Lung (tissue), 12 donors: ENCODE measurements around the gene SAA1. TPM values are rescaled to one million over a fixed set of nuclear protein-coding genes. Genes with fewer than 3 reads are reported as not detected.
A peak's percentile ranks its signal among the peaks of the same experiment; 100 is the strongest.
"Not testable (repeated sequence)": the region's sequence is repeated elsewhere in the genome, so short reads cannot be mapped to it uniquely, and the experiment has no call there.

ENCODE experiments used
- ATAC-seq: fragments of 200-7000 bp; cut with Tn5 transposase; one replicate; pipeline ENCODE4 v1.9.1; 2020; ENCODE audit warnings: moderate number of reproducible peaks; ENCODE audit not compliant: insufficient read depth, low FRiP score
- DNase-seq, 3 donors: peaks; one replicate each; pipeline ENCODE4 v3.0.0-alpha.2; 2013 to 2017
- H3K27ac ChIP-seq, 2 donors: one replicate each; pipeline ENCODE4 v1.5.1; 2013; ENCODE audit warnings: mild to moderate bottlenecking in 2 of 2, moderate library complexity in 2 of 2, control low read depth in 1 of 2, inconsistent platforms in 1 of 2, low read depth in 1 of 2, low read length in 1 of 2
- H3K27me3 ChIP-seq, 3 donors: one replicate each; pipeline ENCODE4 v1.5.1; 2013; ENCODE audit warnings: low read length in 2 of 3; ENCODE audit not compliant: control insufficient read depth in 3 of 3, insufficient read depth in 3 of 3
- H3K36me3 ChIP-seq, 4 donors: one replicate each; pipeline ENCODE4 v1.5.1; 2013; ENCODE audit warnings: low read length in 4 of 4, mild to moderate bottlenecking in 1 of 4, moderate library complexity in 1 of 4; ENCODE audit not compliant: control insufficient read depth in 4 of 4, insufficient read depth in 4 of 4
- H3K4me1 ChIP-seq, 5 donors: one replicate each; pipeline ENCODE4 v1.5.1; 2013; ENCODE audit warnings: low read length in 5 of 5, mild to moderate bottlenecking in 2 of 5, moderate library complexity in 1 of 5; ENCODE audit not compliant: control insufficient read depth in 5 of 5, insufficient read depth in 5 of 5
- H3K4me3 ChIP-seq: one replicate; pipeline ENCODE4 v1.5.1; 2013; ENCODE audit warnings: mild to moderate bottlenecking, control low read depth, moderate library complexity
- H3K9ac ChIP-seq, 2 donors: one replicate each; pipeline ENCODE4 v1.5.1; 2013; ENCODE audit warnings: low read length in 2 of 2, control low read depth in 1 of 2; ENCODE audit not compliant: insufficient read depth in 1 of 2
- H3K9me3 ChIP-seq, 4 donors: one replicate each; pipeline ENCODE4 v1.5.1; 2013; ENCODE audit warnings: low read length in 3 of 4, mild to moderate bottlenecking in 1 of 4, moderate library complexity in 1 of 4; ENCODE audit not compliant: control insufficient read depth in 4 of 4, insufficient read depth in 3 of 4
- CTCF ChIP-seq: IDR thresholded peaks from 2 replicates; pipeline ENCODE4 v1.5.1; 2012; ENCODE audit warnings: mild to moderate bottlenecking; ENCODE audit errors: control extremely low read depth, extremely low read depth
- WGBS, 2 donors: extraction: QIAGEN DNeasy Blood & Tissue Kit; methylation state at CpG; one replicate each; pipeline ENCODE4 v1.1.7; 2013; 5-methylcytosine and 5-hydroxymethylcytosine counted together
- polyA plus RNA-seq, 2 donors: library from polyadenylated mRNA; stranded (reverse); fragments of 200-250 nt; gene quantifications; one replicate each; pipeline ENCODE4 v1.2.1, GENCODE V29; 2013
- total RNA-seq, 2 donors: library from RNA; depleted of rRNA in 1 of 2; stranded (reverse); fragments of >200 nt in 1 of 2; gene quantifications; one replicate each; pipeline ENCODE4 v1.2.1, GENCODE V29; 2014 to 2021
- donor health status: control.
- donor health status: control.
- donor health status: Bipolar disorder and iron deficiency.
- donor health status: healthy.
- donor health status: DM: yes; HTN: yes; CAD: no.

The SAA1 gene
- total and polyA plus RNA-seq, 4 donors = 44.4 to 2,589 (median 204) TPM

- 78% methylated on average over 2 of the region's 5 CpGs; no CpG with 5 or more reads in 1 of the 2 donors for WGBS, 2 donors
- H3K9me3 ChIP-seq, H3K4me3 ChIP-seq, H3K27me3 ChIP-seq, ATAC-seq, H3K9ac ChIP-seq, H3K27ac ChIP-seq, H3K36me3 ChIP-seq, H3K4me1 ChIP-seq, DNase-seq: not testable (repeated sequence)
These were observed 3.2 kb downstream of the SAA1 start for GRCh38 chr11:18269252-18269651.

GRCh38 chr11:18270102-18270501 is 4.0 kb downstream of the SAA1 start:
- H3K4me3 ChIP-seq = no peak overlapping the region
- DNase-seq (no peak), ATAC-seq (no peak)
- peaks cover 0 to 5% (median 0%) of the 10 kb centered on the region in 4 donors for H3K36me3 ChIP-seq
- H3K27me3 ChIP-seq = peaks cover 0 to 4% (median 0%) of the 10 kb centered on the region in 3 donors
- no peaks in the 10 kb centered on the region for H3K9me3 ChIP-seq
- no peak for TF ChIP-seq CTCF
- H3K27ac ChIP-seq = no peak overlapping the region
- peaks cover 0 to 5% (median 0%) of the 10 kb centered on the region in 5 donors for H3K4me1 ChIP-seq
- 78% methylated on average over 4 of the region's 4 CpGs for WGBS, 2 donors
- H3K9ac ChIP-seq = no peak overlapping the region

GRCh38 chr11:18271206-18271605 is 5.1 kb downstream of the SAA1 start:
- DNase-seq (no peak), ATAC-seq (no peak)
- Histone ChIP-seq H3K4me1 (no peaks in the 10 kb centered on the region), H3K27me3 (no peaks in the 10 kb centered on the region), H3K9me3 (no peaks in the 10 kb centered on the region), H3K27ac (no peak overlapping the region), H3K36me3 (peaks cover 0 to 5% (median 0%) of the 10 kb centered on the region in 4 donors), H3K4me3 (no peak overlapping the region), H3K9ac (no peak overlapping the region)
- TF ChIP-seq CTCF = no peak
- whole genome bisulfite sequencing, 2 donors = 80 to 84% methylated on average over 4 of the region's 4 CpGs

GRCh38 chr11:18277565-18278271 is 11.7 kb downstream of the SAA1 start:
- Histone ChIP-seq H3K9ac (no peak overlapping the region), H3K36me3 (peaks cover 6 to 17% (median 14%) of the 10 kb centered on the region in 4 donors), H3K4me3 (no peak overlapping the region), H3K27me3 (no peaks in the 10 kb centered on the region), H3K27ac (no peak overlapping the region), H3K4me1 (no peaks in the 10 kb centered on the region), H3K9me3 (no peaks in the 10 kb centered on the region)
- TF ChIP-seq CTCF = no peak
- 64 to 78% methylated on average over 5 of the region's 5 CpGs for WGBS, 2 donors
- ATAC-seq (peak; percentile 54), DNase-seq (peak in 1 of 3 donors; percentile 6)
